Measurements from ENCODE around the gene IQSEC1. TPM values are rescaled to one million over a fixed set of nuclear protein-coding genes. Genes with fewer than 3 reads are reported as not detected.

Gene IQSEC1
- total RNA-seq, 1 experiment from 2014 or later, result 13.3 TPM

- BruUV-seq (replicated peaks), result no TSS peak
- Mint-ChIP-seq H3K4me1 (ENCODE audit: low read depth, unreplicated experiment) (peaks cover 26% of the 10 kb centered on the region), H3K4me3 (ENCODE audit: low read depth, unreplicated experiment) (no peak overlapping the region), H3K27me3 (ENCODE audit: unreplicated experiment) (peaks cover 16% of the 10 kb centered on the region), H3K36me3 (ENCODE audit: insufficient read depth, unreplicated experiment) (no peaks in the 10 kb centered on the region), H3K27ac (ENCODE audit: unreplicated experiment) (no peak overlapping the region), H3K9me3 (ENCODE audit: low read depth, unreplicated experiment) (peaks cover 3% of the 10 kb centered on the region)
- no peak for DNase-seq
- CTCF ChIA-PET, result no interaction called here
- TF ChIP-seq, protein P1, sequence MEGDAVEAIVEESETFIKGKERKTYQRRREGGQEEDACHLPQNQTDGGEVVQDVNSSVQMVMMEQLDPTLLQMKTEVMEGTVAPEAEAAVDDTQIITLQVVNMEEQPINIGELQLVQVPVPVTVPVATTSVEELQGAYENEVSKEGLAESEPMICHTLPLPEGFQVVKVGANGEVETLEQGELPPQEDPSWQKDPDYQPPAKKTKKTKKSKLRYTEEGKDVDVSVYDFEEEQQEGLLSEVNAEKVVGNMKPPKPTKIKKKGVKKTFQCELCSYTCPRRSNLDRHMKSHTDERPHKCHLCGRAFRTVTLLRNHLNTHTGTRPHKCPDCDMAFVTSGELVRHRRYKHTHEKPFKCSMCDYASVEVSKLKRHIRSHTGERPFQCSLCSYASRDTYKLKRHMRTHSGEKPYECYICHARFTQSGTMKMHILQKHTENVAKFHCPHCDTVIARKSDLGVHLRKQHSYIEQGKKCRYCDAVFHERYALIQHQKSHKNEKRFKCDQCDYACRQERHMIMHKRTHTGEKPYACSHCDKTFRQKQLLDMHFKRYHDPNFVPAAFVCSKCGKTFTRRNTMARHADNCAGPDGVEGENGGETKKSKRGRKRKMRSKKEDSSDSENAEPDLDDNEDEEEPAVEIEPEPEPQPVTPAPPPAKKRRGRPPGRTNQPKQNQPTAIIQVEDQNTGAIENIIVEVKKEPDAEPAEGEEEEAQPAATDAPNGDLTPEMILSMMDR (IDR thresholded peaks at IDR 0.05; ENCODE audit: unreplicated experiment), result no peak
- intact Hi-C loops (cut with micrococcal nuclease; ENCODE audit: unreplicated experiment), result no loop called here
Measured at GRCh38 chr3:13028010-13028821, 45.0 kb downstream of the IQSEC1 start.

GRCh38 chr3:13027154-13027553 lies 46.1 kb downstream of the IQSEC1 start:
- Mint-ChIP-seq H3K27ac (ENCODE audit: unreplicated experiment) (no peak overlapping the region), H3K9me3 (ENCODE audit: low read depth, unreplicated experiment) (peaks cover 3% of the 10 kb centered on the region), H3K4me1 (ENCODE audit: low read depth, unreplicated experiment) (peaks cover 34% of the 10 kb centered on the region), H3K36me3 (ENCODE audit: insufficient read depth, unreplicated experiment) (peaks cover under 1% of the 10 kb centered on the region), H3K4me3 (ENCODE audit: low read depth, unreplicated experiment) (no peak overlapping the region), H3K27me3 (ENCODE audit: unreplicated experiment) (peaks cover 12% of the 10 kb centered on the region)
- intact Hi-C loops (cut with micrococcal nuclease; ENCODE audit: unreplicated experiment), result no loop called here
- no peak for DNase-seq
- TF ChIP-seq, protein P1 (IDR thresholded peaks at IDR 0.05; ENCODE audit: unreplicated experiment), result no peak
- BruUV-seq (replicated peaks), result no TSS peak
- CTCF ChIA-PET, result no interaction called here

DNA sequence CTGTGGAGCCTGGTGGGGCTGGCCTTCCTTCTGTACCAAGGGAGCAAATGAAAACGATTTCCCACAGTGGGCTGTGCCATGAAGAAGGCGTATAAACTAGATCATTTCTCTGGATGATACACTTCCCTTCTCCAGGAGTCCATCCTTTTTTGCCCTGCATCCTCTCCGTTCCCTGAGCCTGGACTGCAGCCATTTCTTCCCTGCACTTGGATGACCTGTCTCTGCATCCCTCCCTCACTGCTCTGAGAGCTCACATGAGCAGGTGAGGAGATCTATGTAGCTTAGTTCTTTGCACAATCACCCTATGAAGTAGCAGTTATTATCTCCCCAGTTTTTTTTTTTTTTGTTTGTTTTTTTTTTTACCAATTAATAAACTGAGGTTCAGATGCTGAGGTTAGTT lies 46.7 kb downstream of the IQSEC1 start:
- H3K4me3 Mint-ChIP-seq (ENCODE audit: low read depth, unreplicated experiment), result no peak overlapping the region
- TF ChIP-seq, protein P1 (IDR thresholded peaks at IDR 0.05; ENCODE audit: unreplicated experiment), result no peak
- no peak for DNase-seq
- H3K27ac Mint-ChIP-seq (ENCODE audit: unreplicated experiment), result no peak overlapping the region
- H3K4me1 Mint-ChIP-seq (ENCODE audit: low read depth, unreplicated experiment), result peaks cover 41% of the 10 kb centered on the region
- intact Hi-C loops (cut with micrococcal nuclease; ENCODE audit: unreplicated experiment), result no loop called here
- H3K27me3 Mint-ChIP-seq (ENCODE audit: unreplicated experiment), result peaks cover 6% of the 10 kb centered on the region
- no TSS peak for BruUV-seq (replicated peaks)
- CTCF ChIA-PET, result interaction anchor here (0.7 kb wide), 1 partner anchor 84 kb away, joined by 3 read pairs; no protein-coding TSS in a partner anchor
- H3K36me3 Mint-ChIP-seq (ENCODE audit: insufficient read depth, unreplicated experiment), result peaks cover 7% of the 10 kb centered on the region
- H3K9me3 Mint-ChIP-seq (ENCODE audit: low read depth, unreplicated experiment), result peaks cover 3% of the 10 kb centered on the region

- CTCF ChIA-PET, result interaction anchor here (0.7 kb wide), 1 partner anchor 85 kb away, joined by 3 read pairs; no protein-coding TSS in a partner anchor
- Mint-ChIP-seq H3K9me3 (ENCODE audit: low read depth, unreplicated experiment) (peaks cover 3% of the 10 kb centered on the region), H3K27me3 (ENCODE audit: unreplicated experiment) (no peaks in the 10 kb centered on the region)
Measured at GRCh38 chr3:13025778-13026518, 47.3 kb downstream of the IQSEC1 start.

More at GRCh38 chr3:13025778-13026518, 47.3 kb downstream of the IQSEC1 start:
- no TSS peak for BruUV-seq (replicated peaks)
- TF ChIP-seq, protein P1 (IDR thresholded peaks at IDR 0.05; ENCODE audit: unreplicated experiment), result no peak
- Mint-ChIP-seq H3K36me3 (ENCODE audit: insufficient read depth, unreplicated experiment) (peaks cover 8% of the 10 kb centered on the region), H3K27ac (ENCODE audit: unreplicated experiment) (no peak overlapping the region), H3K4me1 (ENCODE audit: low read depth, unreplicated experiment) (peaks cover 46% of the 10 kb centered on the region), H3K4me3 (ENCODE audit: low read depth, unreplicated experiment) (no peak overlapping the region)
- intact Hi-C loops (cut with micrococcal nuclease; ENCODE audit: unreplicated experiment), result no loop called here
- no peak for DNase-seq
